Loucy (cell line): Measurements from ENCODE around the gene C1RL.

Experiments
- H2AFZ ChIP-seq: fragments of 200-600 bp; sonication (generic); 2 replicates; pipeline ENCODE4 v1.6.0; 2016; ENCODE audit warnings: antibody characterized with exemption, mild to moderate bottlenecking, low read length, moderate library complexity
- H3F3A ChIP-seq: fragments of 200-600 bp; 2 replicates; pipeline ENCODE4 v1.6.0; 2016; ENCODE audit warnings: antibody characterized with exemption, low read depth, mild to moderate bottlenecking
- H3K27me3 ChIP-seq: fragments of 200-600 bp; sonication (generic); 2 replicates; pipeline ENCODE4 v1.6.1; 2014; ENCODE audit warnings: low read length, mild to moderate bottlenecking; ENCODE audit not compliant: insufficient read depth, poor library complexity, severe bottlenecking
- H3K36me3 ChIP-seq: fragments of 200-600 bp; sonication (generic); 2 replicates; pipeline ENCODE4 v1.6.1; 2016; ENCODE audit warnings: low read length; ENCODE audit not compliant: insufficient read depth
- H3K4me1 ChIP-seq: fragments of 200-600 bp; sonication (generic); 2 replicates; pipeline ENCODE4 v1.5.1; 2014; ENCODE audit warnings: low read length, mild to moderate bottlenecking; ENCODE audit not compliant: insufficient read depth, poor library complexity, severe bottlenecking
- H3K4me2 ChIP-seq: fragments of 200-600 bp; sonication (generic); 2 replicates; pipeline ENCODE4 v1.6.0; 2014; ENCODE audit warnings: antibody characterized with exemption, low read length, low read depth, mild to moderate bottlenecking; ENCODE audit not compliant: poor library complexity, severe bottlenecking
- H3K4me3 ChIP-seq: fragments of 200-600 bp; sonication (generic); 2 replicates; pipeline ENCODE4 v1.5.1; 2014; ENCODE audit warnings: low read length, mild to moderate bottlenecking, mixed read lengths; ENCODE audit not compliant: poor library complexity, severe bottlenecking
- H3K79me2 ChIP-seq: fragments of 200-600 bp; sonication (generic); 2 replicates; pipeline ENCODE4 v1.6.1; 2014; ENCODE audit warnings: low read length; ENCODE audit not compliant: insufficient read depth
- H3K9ac ChIP-seq: fragments of 200-600 bp; sonication (generic); 2 replicates; pipeline ENCODE4 v1.6.0; 2014; ENCODE audit warnings: mild to moderate bottlenecking, low read depth, low read length, moderate library complexity; ENCODE audit not compliant: poor library complexity, severe bottlenecking
- H3K9me2 ChIP-seq: fragments of 200-600 bp; sonication (generic); replicated peaks from 2 replicates; pipeline ENCODE4 v1.6.1; 2016; ENCODE audit warnings: low read depth, low read length, mixed read lengths
- H3K9me3 ChIP-seq: fragments of 200-600 bp; sonication (generic); 2 replicates; pipeline ENCODE4 v1.6.1; 2014; ENCODE audit warnings: mild to moderate bottlenecking, antibody characterized with exemption, low read length, low read depth; ENCODE audit not compliant: insufficient read depth
- H4K20me1 ChIP-seq: fragments of 200-600 bp; sonication (generic); 2 replicates; pipeline ENCODE4 v1.6.0; 2014; ENCODE audit warnings: antibody characterized with exemption, low read length, mild to moderate bottlenecking; ENCODE audit not compliant: insufficient read depth, poor library complexity, severe bottlenecking
- EZH2phosphoT487 ChIP-seq: fragments of 200-600 bp; IDR thresholded peaks from 2 replicates; pipeline ENCODE4 v1.6.1; 2018; ENCODE audit warnings: antibody characterized with exemption, mild to moderate bottlenecking, moderate library complexity, borderline replicate concordance
- TF ChIP-seq, protein P1 (sequence below): fragments of 200-600 bp; sonication (generic); conservative IDR thresholded peaks from 2 replicates; pipeline ENCODE4 v1.5.1; 2014; ENCODE audit warnings: mild to moderate bottlenecking, antibody characterized with exemption, low read length

C1RL gene

DNA sequence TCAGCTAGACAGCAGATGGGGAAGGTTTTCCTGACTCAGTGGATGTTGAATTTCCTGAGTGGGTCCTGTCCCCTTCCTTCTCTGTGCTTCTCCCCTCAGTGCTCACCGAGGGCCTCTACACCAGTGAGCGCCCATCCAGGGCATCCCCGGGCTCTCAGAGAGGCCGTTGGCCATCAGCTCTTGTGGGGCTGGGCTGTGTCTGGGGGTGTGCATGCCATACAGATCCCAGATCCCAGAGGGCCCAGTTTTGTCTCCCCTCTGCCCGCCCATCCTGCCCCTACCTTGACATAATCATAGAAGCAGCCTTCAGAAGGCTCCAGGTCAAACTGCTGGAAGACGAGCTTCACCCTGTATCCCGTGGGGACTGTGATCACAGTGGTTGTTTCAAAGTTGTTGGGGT is 17.8 kb downstream of the C1RL start:
- Histone ChIP-seq H3K79me2 (no peaks in the 10 kb centered on the region), H3K4me3 (no peak overlapping the region), H3K9me3 (no peaks in the 10 kb centered on the region), H3K36me3 (no peaks in the 10 kb centered on the region), H4K20me1 (no peaks in the 10 kb centered on the region), H3K9ac (no peak overlapping the region), H3K9me2 (no peaks in the 10 kb centered on the region), H2AFZ (no peak overlapping the region), H3K4me1 (peaks cover 3% of the 10 kb centered on the region), H3K4me2 (no peak overlapping the region), H3F3A (no peaks in the 10 kb centered on the region), H3K27me3 (no peaks in the 10 kb centered on the region)
- TF ChIP-seq, protein P1, sequence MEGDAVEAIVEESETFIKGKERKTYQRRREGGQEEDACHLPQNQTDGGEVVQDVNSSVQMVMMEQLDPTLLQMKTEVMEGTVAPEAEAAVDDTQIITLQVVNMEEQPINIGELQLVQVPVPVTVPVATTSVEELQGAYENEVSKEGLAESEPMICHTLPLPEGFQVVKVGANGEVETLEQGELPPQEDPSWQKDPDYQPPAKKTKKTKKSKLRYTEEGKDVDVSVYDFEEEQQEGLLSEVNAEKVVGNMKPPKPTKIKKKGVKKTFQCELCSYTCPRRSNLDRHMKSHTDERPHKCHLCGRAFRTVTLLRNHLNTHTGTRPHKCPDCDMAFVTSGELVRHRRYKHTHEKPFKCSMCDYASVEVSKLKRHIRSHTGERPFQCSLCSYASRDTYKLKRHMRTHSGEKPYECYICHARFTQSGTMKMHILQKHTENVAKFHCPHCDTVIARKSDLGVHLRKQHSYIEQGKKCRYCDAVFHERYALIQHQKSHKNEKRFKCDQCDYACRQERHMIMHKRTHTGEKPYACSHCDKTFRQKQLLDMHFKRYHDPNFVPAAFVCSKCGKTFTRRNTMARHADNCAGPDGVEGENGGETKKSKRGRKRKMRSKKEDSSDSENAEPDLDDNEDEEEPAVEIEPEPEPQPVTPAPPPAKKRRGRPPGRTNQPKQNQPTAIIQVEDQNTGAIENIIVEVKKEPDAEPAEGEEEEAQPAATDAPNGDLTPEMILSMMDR: no peak
- TF ChIP-seq EZH2phosphoT487: no peak

DNA sequence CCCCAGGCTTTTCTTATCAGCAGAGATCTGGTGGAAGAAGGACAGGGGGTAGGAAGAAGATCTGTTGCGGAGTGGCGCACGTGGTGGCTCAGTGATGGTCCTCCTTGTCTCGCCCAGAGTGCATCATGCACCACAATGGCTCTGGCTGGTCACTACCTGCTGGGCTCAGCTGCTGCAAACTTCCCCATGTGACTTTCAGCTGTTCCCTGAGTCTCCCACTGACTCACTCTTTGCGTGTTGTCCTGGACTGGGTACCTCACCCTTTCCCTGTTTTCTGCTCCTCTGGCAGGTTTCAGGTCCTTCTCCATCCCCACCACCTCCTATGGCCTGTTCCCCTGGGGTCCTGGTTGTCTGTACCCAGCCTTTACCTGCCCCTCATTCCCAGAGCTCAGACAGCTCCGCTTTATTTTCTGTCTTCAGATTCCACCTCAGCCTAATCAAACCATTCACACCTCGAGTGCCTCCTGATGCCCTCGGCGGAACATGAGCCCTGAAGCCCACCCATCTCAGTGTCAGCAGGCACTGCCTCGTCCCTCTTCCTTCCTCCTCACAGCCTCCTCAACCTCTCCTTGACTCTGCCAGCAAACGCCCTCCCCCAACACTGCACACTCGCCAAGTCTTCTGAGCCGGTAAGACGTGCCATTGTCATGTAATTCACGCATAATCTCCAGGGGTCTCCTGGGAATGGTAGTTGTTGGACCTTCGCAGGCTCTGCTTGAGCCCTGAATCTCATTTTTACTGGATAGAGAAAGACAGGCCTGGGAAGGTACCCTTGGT is 18.6 kb downstream of the C1RL start:
- no peak overlapping the region for H3K4me2 ChIP-seq
- no peaks in the 10 kb centered on the region for H3K36me3 ChIP-seq
- no peaks in the 10 kb centered on the region for H3K79me2 ChIP-seq
- H3K9me3 ChIP-seq: no peaks in the 10 kb centered on the region
- no peaks in the 10 kb centered on the region for H3F3A ChIP-seq
- H3K4me3 ChIP-seq: no peak overlapping the region
- no peaks in the 10 kb centered on the region for H3K9me2 ChIP-seq
- no peak overlapping the region for H2AFZ ChIP-seq
- H3K27me3 ChIP-seq: no peaks in the 10 kb centered on the region
- no peak overlapping the region for H3K9ac ChIP-seq
- no peak for TF ChIP-seq EZH2phosphoT487
- TF ChIP-seq, protein P1: no peak
- peaks cover 3% of the 10 kb centered on the region for H3K4me1 ChIP-seq
- no peaks in the 10 kb centered on the region for H4K20me1 ChIP-seq

DNA sequence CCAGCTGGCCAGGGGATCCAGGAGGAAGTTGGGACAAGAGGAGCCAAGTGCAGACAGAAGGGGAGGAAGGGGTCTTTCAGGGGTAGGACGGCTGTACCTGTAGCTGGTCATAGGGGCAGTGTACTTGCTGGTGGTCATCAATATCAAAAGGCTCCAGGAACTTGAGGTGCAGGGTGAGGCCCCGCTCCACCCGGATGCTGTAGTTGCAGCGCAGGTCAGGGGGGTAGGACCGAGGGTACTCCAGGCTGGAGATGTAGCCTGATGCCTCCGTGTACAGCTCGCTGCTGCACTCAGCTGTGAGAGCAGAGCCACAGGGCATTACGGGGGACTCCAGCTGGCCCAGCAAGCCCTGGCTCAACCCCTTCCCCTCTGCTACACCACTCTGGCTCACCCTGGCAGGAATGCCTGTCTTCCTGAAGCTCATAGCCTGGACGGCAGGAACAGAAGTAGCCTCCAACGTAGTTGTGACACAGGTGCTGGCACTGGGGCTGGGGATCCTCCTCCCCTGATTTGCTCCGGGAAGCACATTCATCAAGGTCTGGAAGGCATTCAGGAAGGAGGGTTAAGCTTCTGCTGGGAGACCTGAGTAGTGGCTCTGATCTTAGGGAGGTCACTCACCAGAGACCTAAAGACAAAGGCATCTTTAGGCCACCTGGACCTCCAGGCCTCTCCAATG is 19.7 kb downstream of the C1RL start:
- H3K4me3 ChIP-seq: no peak overlapping the region
- H3K27me3 ChIP-seq: no peaks in the 10 kb centered on the region
- H2AFZ ChIP-seq: no peak overlapping the region
- no peaks in the 10 kb centered on the region for H4K20me1 ChIP-seq
- H3K4me1 ChIP-seq: peaks cover 3% of the 10 kb centered on the region
- no peaks in the 10 kb centered on the region for H3K9me2 ChIP-seq
- TF ChIP-seq EZH2phosphoT487: no peak
- TF ChIP-seq, protein P1: no peak
- no peaks in the 10 kb centered on the region for H3F3A ChIP-seq
- H3K79me2 ChIP-seq: no peaks in the 10 kb centered on the region
- no peaks in the 10 kb centered on the region for H3K36me3 ChIP-seq
- no peaks in the 10 kb centered on the region for H3K9me3 ChIP-seq
- no peak overlapping the region for H3K4me2 ChIP-seq
- no peak overlapping the region for H3K9ac ChIP-seq
